ENCODE results near the gene C16orf95. TPM values are rescaled to one million over a fixed set of nuclear protein-coding genes. Genes with fewer than 3 reads are reported as not detected.

The C16orf95 gene
- total and polyA plus RNA-seq, 2 experiments from 2014 or later = 4.7 to 6.6 TPM

DNA sequence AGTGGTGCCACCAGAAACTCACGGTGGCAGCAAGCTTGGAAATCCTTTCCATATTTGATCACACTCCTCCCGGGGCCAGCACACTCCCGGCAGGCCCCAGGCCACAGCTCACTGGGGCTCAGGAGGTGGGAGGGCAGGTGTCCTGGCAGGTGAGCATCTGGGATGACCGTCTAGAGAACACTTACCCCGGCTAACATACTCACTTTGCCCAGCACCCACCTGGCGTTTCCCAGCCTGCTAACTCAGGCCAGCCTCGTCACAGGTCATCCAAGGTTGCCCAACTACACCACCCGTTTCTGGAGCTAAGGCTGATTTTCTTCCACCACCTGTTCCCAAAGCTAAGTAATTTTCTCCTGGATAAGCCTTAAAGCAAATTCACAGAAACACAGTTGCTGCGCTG lies 41.5 kb upstream of the C16orf95 start:
- WGBS (ENCODE audit: low lambda C conversion rate, missing lambda C conversion rate) = 94% methylated on average over 9 of the region's 9 CpGs
- no peak overlapping the region for H2AFZ ChIP-seq
- H4K20me1 ChIP-seq (ENCODE audit: insufficient read depth, poor library complexity, severe bottlenecking) = peaks cover 4% of the 10 kb centered on the region
- peaks cover 25% of the 10 kb centered on the region for H3K79me2 ChIP-seq
- peaks cover 4% of the 10 kb centered on the region for H3K4me1 ChIP-seq (ENCODE audit: insufficient read depth)
- TF ChIP-seq, protein P1, sequence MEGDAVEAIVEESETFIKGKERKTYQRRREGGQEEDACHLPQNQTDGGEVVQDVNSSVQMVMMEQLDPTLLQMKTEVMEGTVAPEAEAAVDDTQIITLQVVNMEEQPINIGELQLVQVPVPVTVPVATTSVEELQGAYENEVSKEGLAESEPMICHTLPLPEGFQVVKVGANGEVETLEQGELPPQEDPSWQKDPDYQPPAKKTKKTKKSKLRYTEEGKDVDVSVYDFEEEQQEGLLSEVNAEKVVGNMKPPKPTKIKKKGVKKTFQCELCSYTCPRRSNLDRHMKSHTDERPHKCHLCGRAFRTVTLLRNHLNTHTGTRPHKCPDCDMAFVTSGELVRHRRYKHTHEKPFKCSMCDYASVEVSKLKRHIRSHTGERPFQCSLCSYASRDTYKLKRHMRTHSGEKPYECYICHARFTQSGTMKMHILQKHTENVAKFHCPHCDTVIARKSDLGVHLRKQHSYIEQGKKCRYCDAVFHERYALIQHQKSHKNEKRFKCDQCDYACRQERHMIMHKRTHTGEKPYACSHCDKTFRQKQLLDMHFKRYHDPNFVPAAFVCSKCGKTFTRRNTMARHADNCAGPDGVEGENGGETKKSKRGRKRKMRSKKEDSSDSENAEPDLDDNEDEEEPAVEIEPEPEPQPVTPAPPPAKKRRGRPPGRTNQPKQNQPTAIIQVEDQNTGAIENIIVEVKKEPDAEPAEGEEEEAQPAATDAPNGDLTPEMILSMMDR (IDR thresholded peaks at IDR 0.05; ENCODE audit: poor library complexity) = no peak
- no peaks in the 10 kb centered on the region for H3K36me3 ChIP-seq (replicated peaks; ENCODE audit: insufficient read depth, low read depth)
- DNase-seq (ENCODE audit: low spot score) = no peak
- no peak overlapping the region for H3K4me2 ChIP-seq
- no peak overlapping the region for H3K27ac ChIP-seq
- H3K9me3 ChIP-seq (ENCODE audit: low read depth) = no peaks in the 10 kb centered on the region
- H3K27me3 ChIP-seq = no peaks in the 10 kb centered on the region
- no peak overlapping the region for H3K4me3 ChIP-seq
- no peaks in the 10 kb centered on the region for H3K9me2 ChIP-seq (replicated peaks; ENCODE audit: insufficient read depth)

DNA sequence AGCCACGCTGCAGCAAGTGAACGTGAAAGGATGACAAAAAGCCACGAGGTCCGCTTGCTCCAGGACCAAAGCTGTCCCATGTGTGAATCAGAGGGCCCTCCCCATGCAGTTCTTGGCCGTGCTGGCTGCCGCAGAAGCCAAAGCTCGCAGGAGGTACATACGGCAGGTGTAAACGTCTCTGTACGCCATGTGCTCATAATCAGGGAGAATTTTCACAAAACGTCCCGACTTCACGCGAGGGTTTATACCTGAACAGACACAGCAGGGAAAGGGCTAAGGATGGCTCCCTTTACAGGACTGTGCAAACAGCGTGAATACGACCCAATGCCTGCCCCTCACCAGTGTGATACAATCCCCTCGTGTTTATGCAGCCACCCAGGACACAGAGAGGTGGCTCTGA lies 41.1 kb upstream of the C16orf95 start:
- WGBS (ENCODE audit: low lambda C conversion rate, missing lambda C conversion rate) = 97% methylated on average over 17 of the region's 17 CpGs
- no peaks in the 10 kb centered on the region for H3K36me3 ChIP-seq (replicated peaks; ENCODE audit: insufficient read depth, low read depth)
- H3K4me2 ChIP-seq = no peak overlapping the region
- no peak overlapping the region for H2AFZ ChIP-seq
- no peak for DNase-seq (ENCODE audit: low spot score)
- H3K79me2 ChIP-seq = peaks cover 24% of the 10 kb centered on the region
- no peak for TF ChIP-seq EZH2phosphoT487 (IDR thresholded peaks at IDR 0.05; ENCODE audit: low read depth, severe bottlenecking, unreplicated experiment)
- TF ChIP-seq EZH2 (IDR thresholded peaks at IDR 0.05; ENCODE audit: borderline replicate concordance) = no peak
- TF ChIP-seq, protein P1 (IDR thresholded peaks at IDR 0.05; ENCODE audit: poor library complexity) = no peak
- no peaks in the 10 kb centered on the region for H3K9me2 ChIP-seq (replicated peaks; ENCODE audit: insufficient read depth)
- H3K4me1 ChIP-seq (ENCODE audit: insufficient read depth) = peaks cover under 1% of the 10 kb centered on the region
- H3K27ac ChIP-seq = no peak overlapping the region
- H3K9me3 ChIP-seq (ENCODE audit: low read depth) = no peaks in the 10 kb centered on the region
- H3K27me3 ChIP-seq = no peaks in the 10 kb centered on the region
- no peak overlapping the region for H3K4me3 ChIP-seq
- H4K20me1 ChIP-seq (ENCODE audit: insufficient read depth, poor library complexity, severe bottlenecking) = peaks cover 1% of the 10 kb centered on the region

DNA sequence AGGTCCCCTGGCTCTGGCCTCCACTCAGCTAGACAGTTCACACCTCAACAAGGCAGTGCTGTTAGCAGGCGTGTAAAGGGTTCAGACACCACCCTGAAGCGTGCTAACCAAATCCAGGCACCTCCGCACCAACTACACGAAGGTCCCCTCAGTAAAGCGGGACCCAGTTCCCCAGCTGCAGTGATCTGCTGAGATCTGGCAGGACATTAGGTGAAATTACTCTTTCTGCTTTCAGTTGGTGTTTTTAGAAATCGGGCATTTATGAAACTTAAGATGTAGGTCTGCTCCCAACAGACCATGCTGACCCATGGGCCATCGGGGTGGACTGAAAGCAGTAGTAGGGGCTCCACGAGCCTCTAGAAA lies 39.3 kb upstream of the C16orf95 start:
- Histone ChIP-seq H3K4me2 (no peak overlapping the region), H2AFZ (no peak overlapping the region), H3K27me3 (no peaks in the 10 kb centered on the region), H3K9me2 (replicated peaks; ENCODE audit: insufficient read depth) (no peaks in the 10 kb centered on the region), H3K79me2 (peaks cover 12% of the 10 kb centered on the region), H4K20me1 (ENCODE audit: insufficient read depth, poor library complexity, severe bottlenecking) (no peaks in the 10 kb centered on the region), H3K9me3 (ENCODE audit: low read depth) (no peaks in the 10 kb centered on the region), H3K27ac (no peak overlapping the region), H3K4me3 (no peak overlapping the region), H3K4me1 (ENCODE audit: insufficient read depth) (no peaks in the 10 kb centered on the region), H3K36me3 (replicated peaks; ENCODE audit: insufficient read depth, low read depth) (no peaks in the 10 kb centered on the region)
- TF ChIP-seq, protein P1 (IDR thresholded peaks at IDR 0.05; ENCODE audit: poor library complexity) = no peak
- TF ChIP-seq EZH2phosphoT487 (IDR thresholded peaks at IDR 0.05; ENCODE audit: low read depth, severe bottlenecking, unreplicated experiment) (no peak), EZH2 (IDR thresholded peaks at IDR 0.05; ENCODE audit: borderline replicate concordance) (no peak)
- 96% methylated on average over 8 of the region's 8 CpGs for WGBS (ENCODE audit: low lambda C conversion rate, missing lambda C conversion rate)
- DNase-seq (ENCODE audit: low spot score) = no peak

DNA sequence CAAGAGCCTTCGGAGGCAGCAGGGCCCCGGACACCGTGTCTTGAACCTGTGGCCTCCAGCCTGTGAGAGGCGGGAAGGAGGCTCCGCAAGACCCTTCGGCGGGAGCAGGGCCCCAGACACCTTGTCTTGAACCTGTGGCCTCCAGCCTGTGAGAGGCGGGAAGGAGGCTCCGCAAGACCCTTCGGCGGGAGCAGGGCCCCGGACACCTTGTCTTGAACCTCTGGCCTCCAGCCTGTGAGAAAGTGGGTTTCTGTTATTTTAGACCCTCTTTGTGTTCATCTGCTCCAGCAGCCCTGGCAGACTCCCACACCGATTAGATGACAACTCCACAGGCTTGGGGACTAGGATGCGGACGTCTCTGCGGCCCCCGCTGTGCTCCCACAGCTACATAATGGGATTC lies 36.4 kb upstream of the C16orf95 start:
- 99% methylated on average over 17 of the region's 17 CpGs for whole genome bisulfite sequencing (ENCODE audit: low lambda C conversion rate, missing lambda C conversion rate)
- Histone ChIP-seq H3K4me1 (ENCODE audit: insufficient read depth) (peaks cover 5% of the 10 kb centered on the region), H3K9me2 (replicated peaks; ENCODE audit: insufficient read depth) (no peaks in the 10 kb centered on the region), H2AFZ (no peak overlapping the region), H4K20me1 (ENCODE audit: insufficient read depth, poor library complexity, severe bottlenecking) (no peaks in the 10 kb centered on the region), H3K79me2 (no peaks in the 10 kb centered on the region), H3K4me3 (no peak overlapping the region), H3K27me3 (no peaks in the 10 kb centered on the region), H3K36me3 (replicated peaks; ENCODE audit: insufficient read depth, low read depth) (no peaks in the 10 kb centered on the region), H3K27ac (no peak overlapping the region), H3K9me3 (ENCODE audit: low read depth) (no peaks in the 10 kb centered on the region), H3K4me2 (no peak overlapping the region)
- no peak for DNase-seq (ENCODE audit: low spot score)
- TF ChIP-seq EZH2 (IDR thresholded peaks at IDR 0.05; ENCODE audit: borderline replicate concordance) (no peak), EZH2phosphoT487 (IDR thresholded peaks at IDR 0.05; ENCODE audit: low read depth, severe bottlenecking, unreplicated experiment) (no peak)
- TF ChIP-seq, protein P1 (IDR thresholded peaks at IDR 0.05; ENCODE audit: poor library complexity) = no peak

Data from hepatocyte (in vitro differentiated cells).